ENCODE results near the gene FBXL4. TPM values are rescaled to one million over a fixed set of nuclear protein-coding genes. Genes with fewer than 3 reads are reported as not detected.

The FBXL4 gene
- polyA plus RNA-seq (2013, experiment 1 of 2; ENCODE audit: insufficient read length): 11.9 TPM
- polyA plus RNA-seq (2013, experiment 2 of 2; ENCODE audit: insufficient read length): 11.1 TPM

DNA sequence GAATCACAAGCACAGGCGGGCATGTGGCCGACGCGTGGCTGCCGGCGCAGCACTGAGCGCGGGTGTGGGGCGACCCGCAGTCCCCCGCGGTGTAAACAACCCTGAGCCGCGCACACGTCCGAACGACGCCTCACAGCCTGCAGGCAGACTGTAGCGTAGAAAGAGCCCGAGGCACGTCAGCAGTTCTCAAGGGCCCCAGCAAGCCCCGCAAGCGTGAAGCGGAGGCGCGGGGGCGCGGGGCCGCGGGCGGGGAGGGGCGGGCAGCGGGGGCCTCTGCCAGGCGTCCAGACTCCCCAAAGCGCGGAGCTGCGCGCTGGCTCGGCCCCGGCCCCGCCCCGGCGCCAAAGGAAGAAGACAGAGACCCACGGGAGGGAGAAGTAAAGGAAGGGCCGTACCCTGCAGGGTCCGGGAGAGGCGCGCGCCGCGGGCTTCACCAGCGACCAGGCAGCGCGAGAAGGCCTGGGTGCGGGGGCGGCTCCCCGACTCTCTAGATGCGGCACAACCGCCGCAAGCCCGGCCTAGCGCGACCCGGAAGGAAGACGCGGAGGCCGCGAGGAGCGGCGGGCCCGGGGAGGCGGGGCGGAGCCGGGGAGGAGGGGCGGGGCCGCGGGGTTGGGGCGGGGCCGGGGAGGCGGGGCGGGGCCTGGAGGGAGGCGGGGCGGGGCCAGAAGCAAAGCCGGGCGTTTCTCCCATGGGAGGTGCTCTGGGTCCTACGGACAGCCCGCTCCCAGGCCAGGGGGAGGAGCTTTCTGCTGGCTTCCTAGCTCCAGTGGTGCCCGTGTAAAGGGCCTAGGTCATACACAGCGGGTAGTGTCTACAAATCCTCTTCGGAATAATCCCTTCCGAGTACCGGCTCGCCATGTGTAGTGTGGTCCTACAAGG lies at the start of gene FBXL4:
FBXL4 (minus strand) TSS at position 536 of the 882 bp plus-strand sequence. CDS start 20,958 bp downstream, outside the sequence.
- peak; percentile 77 for DNase-seq

- DNase-seq: no peak
Measured at GRCh38 chr6:98995116-98995515, 47.4 kb upstream of the FBXL4 start.

- no peak for DNase-seq
Measured at GRCh38 chr6:98992535-98992934, 44.8 kb upstream of the FBXL4 start.

GRCh38 chr6:98986071-98986615 lies 38.4 kb upstream of the FBXL4 start:
- DNase-seq: no peak

GRCh38 chr6:98985391-98985790 lies 37.6 kb upstream of the FBXL4 start:
- no peak for DNase-seq

- no peak for DNase-seq
Measured at GRCh38 chr6:98984121-98984520, 36.4 kb upstream of the FBXL4 start.

DNA sequence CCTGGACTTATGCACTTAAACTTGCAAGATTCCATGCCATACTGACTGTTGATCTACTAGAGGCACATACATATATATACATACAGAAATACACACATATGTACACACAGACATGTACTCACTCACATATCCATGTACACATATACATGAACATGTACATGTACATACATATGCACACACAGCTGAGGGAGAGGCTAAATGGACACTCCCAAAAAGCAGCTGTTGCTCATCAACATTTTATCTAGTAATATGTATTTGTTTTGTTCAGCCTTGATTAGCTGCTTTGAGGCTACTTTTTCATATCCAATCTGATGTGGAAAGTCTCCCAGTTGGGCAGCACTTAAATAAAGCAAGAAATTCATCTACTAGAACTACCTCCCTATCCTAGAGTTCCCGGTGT lies 33.7 kb upstream of the FBXL4 start:
- DNase-seq: no peak

DNA sequence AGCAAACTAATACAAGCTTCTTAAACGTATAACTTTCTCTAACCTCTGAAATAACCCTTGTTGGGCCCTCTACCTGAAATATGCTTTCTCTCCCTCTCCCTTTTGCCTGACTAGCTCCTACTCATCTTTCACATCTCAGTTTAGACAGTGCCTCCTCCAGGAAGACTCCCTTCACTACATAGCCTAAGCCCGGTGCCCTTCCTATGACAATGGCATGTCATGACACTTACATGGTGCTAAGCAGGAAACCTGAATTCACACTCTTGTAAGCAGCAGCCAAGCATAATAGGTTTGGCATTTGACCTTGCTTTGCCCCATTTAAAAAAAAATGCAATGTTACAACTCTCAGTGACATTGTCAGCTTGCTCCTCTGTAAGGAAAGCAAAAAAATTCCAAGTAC lies 33.1 kb upstream of the FBXL4 start:
- no peak for DNase-seq

- DNase-seq: no peak
Measured at GRCh38 chr6:98977671-98978292, 30.0 kb upstream of the FBXL4 start.

- DNase-seq: no peak
Measured at GRCh38 chr6:98976674-98977385, 29.1 kb upstream of the FBXL4 start.

GRCh38 chr6:98975421-98975820 lies 27.7 kb upstream of the FBXL4 start:
- DNase-seq: no peak

DNA sequence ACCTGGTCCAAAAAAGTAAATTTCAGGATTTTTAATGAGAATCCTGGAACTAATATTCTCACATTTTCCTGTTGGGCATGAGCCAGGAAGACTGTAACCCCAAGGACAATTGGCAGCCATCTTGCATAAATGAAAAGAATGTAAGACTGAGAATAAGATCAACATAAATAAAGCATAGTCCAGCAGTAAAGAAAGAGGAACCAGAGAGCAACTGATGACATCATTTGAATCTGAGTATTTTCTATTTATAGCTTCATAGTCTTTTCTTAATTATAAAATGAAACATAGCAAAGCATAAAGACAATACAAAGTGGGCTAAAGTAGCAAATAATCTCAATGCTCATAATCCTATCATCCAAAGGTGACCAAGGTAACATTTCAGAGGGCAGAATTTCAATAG lies 26.6 kb upstream of the FBXL4 start:
- DNase-seq: no peak

GRCh38 chr6:98973571-98973970 lies 25.8 kb upstream of the FBXL4 start:
- DNase-seq: no peak

DNA sequence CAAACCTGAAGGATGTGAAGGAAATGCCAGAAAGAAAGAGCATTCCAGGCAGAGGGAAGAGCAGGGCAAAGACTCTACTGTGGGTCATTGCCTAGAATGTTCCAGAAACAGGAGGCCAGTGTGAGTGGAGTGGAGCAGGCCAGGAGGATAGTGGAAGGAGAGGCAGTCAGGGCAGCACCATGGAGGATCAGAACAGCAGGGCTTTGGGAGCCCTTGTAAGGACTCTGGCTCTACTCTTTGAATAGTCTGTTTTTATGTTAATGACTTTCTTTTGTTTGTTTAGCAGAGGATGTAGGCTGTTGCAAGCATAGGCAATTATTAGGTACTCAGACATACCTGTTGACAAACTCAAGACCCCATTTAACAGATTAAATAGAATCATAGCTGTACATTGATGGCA lies 23.6 kb upstream of the FBXL4 start:
- no peak for DNase-seq

DNA sequence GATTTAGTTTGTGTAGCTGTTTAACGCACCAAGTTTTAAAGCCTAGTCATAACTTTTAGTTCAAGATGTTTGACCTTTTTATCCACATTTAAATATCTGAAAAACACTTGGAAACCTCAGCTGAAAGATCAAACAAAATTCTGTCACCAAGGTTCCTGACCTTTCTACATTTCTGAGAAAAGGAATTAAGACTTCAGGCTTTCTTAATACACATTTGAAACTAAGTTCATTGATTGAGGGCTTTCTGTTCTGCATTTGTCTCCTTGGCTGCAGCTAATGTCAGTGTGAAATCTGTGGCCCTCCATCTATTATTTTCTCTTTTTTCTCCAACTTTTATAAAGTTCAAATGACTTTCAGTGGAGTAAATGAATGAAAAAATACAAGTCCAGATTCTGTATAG lies 22.7 kb upstream of the FBXL4 start:
- no peak for DNase-seq

DNA sequence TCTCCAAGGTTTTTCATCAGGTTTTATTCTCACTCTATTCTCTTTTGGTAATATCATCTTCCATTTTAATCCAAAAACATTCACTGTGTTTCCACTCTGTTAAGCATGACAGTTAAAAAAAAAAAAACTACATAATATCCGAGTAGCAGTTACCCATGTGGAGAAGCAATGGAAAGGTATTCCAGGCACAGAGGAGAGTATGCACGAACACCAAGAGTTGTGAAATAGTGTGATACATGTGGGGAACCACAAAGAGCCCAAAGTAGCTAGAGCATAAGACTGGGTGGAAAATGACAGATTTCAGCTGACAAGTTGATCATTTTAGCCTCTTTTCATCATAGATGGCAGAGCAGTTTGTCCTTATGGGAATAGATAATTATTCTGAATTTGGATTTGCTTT lies 19.9 kb upstream of the FBXL4 start:
- no peak for DNase-seq

GRCh38 chr6:98959631-98960030 lies 11.9 kb upstream of the FBXL4 start:
- no peak for DNase-seq

GRCh38 chr6:98958776-98959175 lies 11.0 kb upstream of the FBXL4 start:
- DNase-seq: no peak

- peak; percentile 58 for DNase-seq
Measured at GRCh38 chr6:98957450-98957849, 9.7 kb upstream of the FBXL4 start.

GRCh38 chr6:98949589-98949988 lies 1.8 kb upstream of the FBXL4 start:
- no peak for DNase-seq

DNA sequence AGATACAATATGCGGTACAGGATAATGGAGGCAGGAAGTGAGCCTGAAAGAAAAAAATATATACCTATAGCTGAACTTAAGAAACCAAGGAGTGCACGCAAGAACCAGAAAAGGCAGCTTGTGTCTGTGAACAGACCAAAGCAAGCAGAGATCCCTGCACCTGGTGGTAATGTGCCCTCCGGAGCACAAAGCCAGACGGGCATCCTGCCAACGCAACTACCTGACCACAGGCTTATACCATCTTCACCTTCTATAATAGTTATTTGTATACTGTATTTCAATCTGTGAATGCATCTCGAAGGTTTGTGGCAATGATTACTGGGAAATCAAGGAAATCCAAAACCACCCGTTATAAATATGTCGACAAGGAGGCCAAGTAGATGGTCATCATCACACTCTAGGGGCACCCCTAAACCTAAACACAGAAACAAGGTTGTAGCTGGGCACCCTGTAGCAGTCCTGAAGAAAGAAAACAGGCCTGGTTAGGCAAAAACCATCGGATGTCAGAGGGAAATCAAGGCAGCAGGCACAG lies 801 bp downstream of the FBXL4 start:
- peak; percentile 10 for DNase-seq

GRCh38 chr6:98946266-98946878 lies 1.4 kb downstream of the FBXL4 start:
- DNase-seq: no peak
